HepG2 (cell line): ENCODE measurements around the gene CENPL. TPM values are rescaled to one million over a fixed set of nuclear protein-coding genes. Genes with fewer than 3 reads are reported as not detected.
A peak's percentile ranks its signal among the peaks of the same experiment; 100 is the strongest.

ENCODE experiments used
- ARHGAP35 ChIP-seq: sonication (generic); formaldehyde crosslinking; IDR thresholded peaks from 2 replicates; pipeline ENCODE4 v1.9.0; 2022; ENCODE audit warnings: mild to moderate bottlenecking, inconsistent platforms, moderate library complexity, missing genetic modification reagents, borderline replicate concordance
- ARNTL ChIP-seq: sonication (generic); formaldehyde crosslinking; IDR thresholded peaks from 2 replicates; pipeline ENCODE4 v1.4.0; 2020; ENCODE audit warnings: mild to moderate bottlenecking, missing genetic modification reagents
- BRCA1 ChIP-seq: sonication (generic); formaldehyde crosslinking; IDR thresholded peaks from 2 replicates; pipeline ENCODE4 v1.4.0; 2020; ENCODE audit warnings: missing genetic modification reagents
- CREB1 ChIP-seq, 2 experiments: fragments of 450-650 bp in 1 of 2; IDR thresholded peaks; 2 replicates each; pipeline ENCODE4 v1.6.1; 2016 to 2017; ENCODE audit warnings: control low read depth in 1 of 2, mild to moderate bottlenecking in 1 of 2, missing compliant biosample characterization in 1 of 2, missing genetic modification characterization in 1 of 2
- CTCF ChIP-seq: sonication (generic); formaldehyde crosslinking; IDR thresholded peaks from 2 replicates; pipeline ENCODE4 v1.5.0; 2020; ENCODE audit warnings: mild to moderate bottlenecking, missing genetic modification reagents, moderate library complexity
- DPF2 ChIP-seq: sonication (generic); formaldehyde crosslinking; IDR thresholded peaks from 2 replicates; pipeline ENCODE4 v1.4.0; 2020; ENCODE audit warnings: mild to moderate bottlenecking, low read depth, missing genetic modification reagents, borderline replicate concordance
- ERF ChIP-seq: IDR thresholded peaks from 2 replicates; pipeline ENCODE4 v1.6.1; 2018; ENCODE audit warnings: missing biosample characterization, missing genetic modification reagents
- FOXM1 ChIP-seq: sonication (generic); formaldehyde crosslinking; IDR thresholded peaks from 2 replicates; pipeline ENCODE4 v1.5.0; 2020; ENCODE audit warnings: missing genetic modification reagents
- HDAC6 ChIP-seq: fragments of 200-600 bp; sonication (generic); IDR thresholded peaks from 2 replicates; pipeline ENCODE4 v1.7.0; 2017; ENCODE audit warnings: mild to moderate bottlenecking, antibody characterized with exemption, low read length, low read depth
- HMG20B ChIP-seq: conservative IDR thresholded peaks from 2 replicates; pipeline ENCODE4 v1.6.1; 2016; ENCODE audit warnings: missing genetic modification reagents, missing compliant biosample characterization
- ISX ChIP-seq: sonication (generic); formaldehyde crosslinking; conservative IDR thresholded peaks from 2 replicates; pipeline ENCODE4 v1.5.0; 2020; ENCODE audit warnings: missing genetic modification reagents
- KAT7 ChIP-seq: IDR thresholded peaks from 2 replicates; pipeline ENCODE4 v1.6.1; 2018; ENCODE audit warnings: borderline replicate concordance, missing compliant biosample characterization
- KDM2A ChIP-seq: sonication (generic); formaldehyde crosslinking; IDR thresholded peaks from 2 replicates; pipeline ENCODE4 v1.4.0; 2020; ENCODE audit warnings: low read depth, missing genetic modification reagents, borderline replicate concordance
- KLF12 ChIP-seq: sonication (generic); formaldehyde crosslinking; IDR thresholded peaks from 2 replicates; pipeline ENCODE4 v1.4.0; 2020; ENCODE audit warnings: missing genetic modification reagents, borderline replicate concordance
- KLF15 ChIP-seq: sonication (generic); formaldehyde crosslinking; IDR thresholded peaks from 2 replicates; pipeline ENCODE4 v1.8.1; 2023; ENCODE audit warnings: borderline replicate concordance, mild to moderate bottlenecking, inconsistent platforms, missing genetic modification reagents, mixed read lengths
- PAF1 ChIP-seq: IDR thresholded peaks from 2 replicates; pipeline ENCODE4 v1.6.1; 2016; ENCODE audit warnings: missing genetic modification reagents, missing compliant biosample characterization
- PPARG ChIP-seq: conservative IDR thresholded peaks from 2 replicates; pipeline ENCODE4 v1.6.1; 2016; ENCODE audit warnings: missing biosample characterization, missing genetic modification reagents
- REL ChIP-seq: sonication (generic); formaldehyde crosslinking; conservative IDR thresholded peaks from 2 replicates; pipeline ENCODE4 v1.8.0; 2022; ENCODE audit warnings: mild to moderate bottlenecking, missing genetic modification reagents, moderate library complexity
- RXRB ChIP-seq: IDR thresholded peaks from 2 replicates; pipeline ENCODE4 v1.6.1; 2016; ENCODE audit warnings: borderline replicate concordance, missing genetic modification reagents, missing compliant biosample characterization
- SALL1 ChIP-seq: sonication (generic); formaldehyde crosslinking; IDR thresholded peaks from 2 replicates; pipeline ENCODE4 v1.8.0; 2022; ENCODE audit warnings: mild to moderate bottlenecking, missing genetic modification reagents
- SP5 ChIP-seq: IDR thresholded peaks from 2 replicates; pipeline ENCODE4 v1.6.1; 2016; ENCODE audit warnings: low read depth, borderline replicate concordance
- STAG1 ChIP-seq: sonication (generic); formaldehyde crosslinking; IDR thresholded peaks from 2 replicates; pipeline ENCODE4 v1.4.0; 2020; ENCODE audit warnings: missing genetic modification reagents
- TBX3 ChIP-seq: fragments of 450-650 bp; IDR thresholded peaks from 2 replicates; pipeline ENCODE4 v1.6.1; 2017; ENCODE audit warnings: antibody characterized with exemption, mild to moderate bottlenecking, inconsistent platforms, borderline replicate concordance
- TCF7 ChIP-seq: sonication (generic); IDR thresholded peaks from 2 replicates; pipeline ENCODE4 v1.6.1; 2016; ENCODE audit warnings: antibody characterized with exemption, low read depth
- ZBTB8A ChIP-seq: sonication (generic); formaldehyde crosslinking; IDR thresholded peaks from 2 replicates; pipeline ENCODE4 v1.4.0; 2020; ENCODE audit warnings: mild to moderate bottlenecking, low read depth, missing genetic modification reagents, borderline replicate concordance
- ZFY ChIP-seq: sonication (generic); formaldehyde crosslinking; IDR thresholded peaks from 2 replicates; pipeline ENCODE4 v1.4.0; 2020; ENCODE audit warnings: missing genetic modification reagents
- ZKSCAN5 ChIP-seq: sonication (generic); formaldehyde crosslinking; IDR thresholded peaks from 2 replicates; pipeline ENCODE4 v1.5.1; 2020; ENCODE audit warnings: mild to moderate bottlenecking, missing genetic modification reagents
- ZNF383 ChIP-seq: sonication (generic); formaldehyde crosslinking; IDR thresholded peaks from 2 replicates; pipeline ENCODE4 v1.4.0; 2020; ENCODE audit warnings: missing genetic modification reagents, mild to moderate bottlenecking, borderline replicate concordance
- ZNF432 ChIP-seq: sonication (generic); formaldehyde crosslinking; IDR thresholded peaks from 2 replicates; pipeline ENCODE4 v1.5.0; 2020; ENCODE audit warnings: missing genetic modification reagents, mild to moderate bottlenecking, borderline replicate concordance
- ZNF451 ChIP-seq: sonication (generic); formaldehyde crosslinking; IDR thresholded peaks from 2 replicates; pipeline ENCODE4 v1.5.0; 2020; ENCODE audit warnings: mild to moderate bottlenecking, missing genetic modification reagents
- ZNF782 ChIP-seq: sonication (generic); formaldehyde crosslinking; IDR thresholded peaks from 2 replicates; pipeline ENCODE4 v1.4.0; 2020; ENCODE audit warnings: missing genetic modification reagents, mild to moderate bottlenecking, borderline replicate concordance
- polyA plus RNA-seq, 8 experiments: library from polyadenylated mRNA; depleted of rRNA in 3 of 8; stranded (reverse) in 7 of 8; unstranded in 1 of 8; fragments of >200 nt; fragmentation: Illumina TruSeq in 4 of 8; extraction: Trizol in 4 of 8; gene quantifications; 2 replicates each; pipeline versions ENCODE4 v1.2.1 to v1.2.3, GENCODE V29; 2011 to 2016; ENCODE audit warnings: low read depth in 4 of 8, missing spikeins in 1 of 8, mixed read lengths in 1 of 8; ENCODE audit not compliant: insufficient read depth in 1 of 8
- total RNA-seq, 5 experiments: library from RNA; depleted of rRNA; stranded (reverse); fragments of >200 nt; fragmentation: Illumina TruSeq; extraction: Trizol; gene quantifications; 2 replicates each; pipeline ENCODE4 v1.2.3, GENCODE V29; 2016; ENCODE audit warnings: low read depth in 1 of 5

CENPL gene
- total and polyA plus RNA-seq, 2 of the 13 experiments (the other 11 are each of a cell fraction or from before 2014, with no cell fraction given), result 4.4 to 14.2 TPM

GRCh38 chr1:173824315-173825081 is at the start of gene CENPL, which contains the start of gene DARS2 (continued):
- TF ChIP-seq KLF15 (CRISPR knock-in tag) (no peak), HDAC6 (no peak), FOXM1 (CRISPR knock-in tag) (0 out of 2 replicates have a peak, but pooled peaks have one; percentile 16), CREB1 (IDR thresholded peaks at IDR 0.05) (peak; percentile 73), CREB1 (CRISPR knock-in tag; IDR thresholded peaks at IDR 0.05) (peak; percentile 94), KLF12 (CRISPR knock-in tag) (peak; percentile 72; the same call in 1 of the 2 replicates), ARHGAP35 (CRISPR knock-in tag) (no peak), ZNF451 (CRISPR knock-in tag) (no peak), ISX (no peak), ZBTB8A (CRISPR knock-in tag) (no peak), KAT7 (CRISPR knock-in tag) (no peak; the same call in 1 of the 2 replicates), BRCA1 (CRISPR knock-in tag) (no peak), TBX3 (0 out of 2 replicates have a peak, but pooled peaks have one; percentile 31), KDM2A (CRISPR knock-in tag) (peak; percentile 59; the same call in 1 of the 2 replicates), ARNTL (CRISPR knock-in tag) (no peak), SP5 (peak; percentile 1; the same call in 1 of the 2 replicates), PPARG (peak; percentile 14; the same call in 1 of the 2 replicates), ZFY (CRISPR knock-in tag) (peak; percentile 91), HMG20B (no peak), ZNF432 (CRISPR knock-in tag) (no peak), ZNF383 (no peak), ZNF782 (CRISPR knock-in tag) (no peak), CTCF (CRISPR knock-in tag) (no peak), ZKSCAN5 (CRISPR knock-in tag) (no peak), PAF1 (CRISPR knock-in tag) (no peak), SALL1 (peak; percentile 52), TCF7 (no peak), DPF2 (no peak), STAG1 (CRISPR knock-in tag) (no peak), REL (CRISPR knock-in tag) (0 out of 2 replicates have a peak, but pooled peaks have one; percentile 54), RXRB (CRISPR knock-in tag) (peak; percentile 7; the same call in 1 of the 2 replicates), ERF (peak; percentile 17; the same call in 1 of the 2 replicates)
